ENCODE measurements around the gene FOXN3.

GRCh38 chr14:89356496-89356895 lies 60.5 kb downstream of the FOXN3 start:
- TF ChIP-seq POLR2A (IDR thresholded peaks at IDR 0.05) (no peak), CTCF (IDR thresholded peaks at IDR 0.05) (no peak)
